ENCODE data around the gene ITIH2.

Gene ITIH2

GRCh38 chr10:7722927-7723529 lies 19.9 kb downstream of the ITIH2 start:
- no peak overlapping the region for H3K18ac ChIP-seq (ENCODE audit: low read length)
- no peak overlapping the region for H3K4me2 ChIP-seq (ENCODE audit: low read length)
- H2AK5ac ChIP-seq (ENCODE audit: low read length): no peak overlapping the region
- H3K36me3 ChIP-seq (ENCODE audit: control insufficient read depth in 1 of 2, insufficient read depth in 2 of 2, low read length in 2 of 2): no peaks in the 10 kb centered on the region
- no peak overlapping the region for H3K14ac ChIP-seq (ENCODE audit: low read length)
- no peak overlapping the region for H2BK5ac ChIP-seq (ENCODE audit: low read depth, low read length, poor library complexity)
- H4K12ac ChIP-seq (ENCODE audit: low read depth, low read length): no peak overlapping the region
- H4K8ac ChIP-seq (ENCODE audit: low read depth, low read length): no peak overlapping the region
- no peak overlapping the region for H2AFZ ChIP-seq (ENCODE audit: insufficient read depth, low read length, poor library complexity)
- no peak overlapping the region for H3K4me3 ChIP-seq (ENCODE audit: low read depth, low read length)
- no peaks in the 10 kb centered on the region for H3K27me3 ChIP-seq (ENCODE audit: insufficient read depth, low read length)
- H3K79me2 ChIP-seq (ENCODE audit: control insufficient read depth, insufficient read depth, low read length, poor library complexity): no peaks in the 10 kb centered on the region
- peaks cover 4% of the 10 kb centered on the region for H3K9me3 ChIP-seq (ENCODE audit: insufficient read depth, low read depth, low read length)
- H2BK120ac ChIP-seq (ENCODE audit: insufficient read depth, low read length, poor library complexity): no peak overlapping the region
- DNase-seq: no peak
- no peak overlapping the region for H3K23ac ChIP-seq (ENCODE audit: low read length)
- no peak overlapping the region for H4K91ac ChIP-seq (ENCODE audit: low read depth, low read length)
- no peak overlapping the region for H3K9ac ChIP-seq (ENCODE audit: low read length)
- H2BK12ac ChIP-seq (ENCODE audit: low read length): no peak overlapping the region
- H3K4ac ChIP-seq (ENCODE audit: low read depth, low read length): no peak overlapping the region
- no peaks in the 10 kb centered on the region for H3K79me1 ChIP-seq (ENCODE audit: low read length)
- H3K27ac ChIP-seq (ENCODE audit: low read depth, low read length): no peak overlapping the region
- WGBS (ENCODE audit: extremely low coverage, insufficient coverage, insufficient read length): 97% methylated on average over 4 of the region's 18 CpGs
- no peaks in the 10 kb centered on the region for H3K4me1 ChIP-seq (ENCODE audit: control insufficient read depth in 1 of 2, insufficient read depth in 2 of 2, low read length in 2 of 2)

GRCh38 chr10:7734821-7735220 lies 31.7 kb downstream of the ITIH2 start:
- no peak overlapping the region for H2BK12ac ChIP-seq (ENCODE audit: low read length)
- H2BK5ac ChIP-seq (ENCODE audit: low read depth, low read length, poor library complexity): no peak overlapping the region
- no peaks in the 10 kb centered on the region for H3K27me3 ChIP-seq (ENCODE audit: insufficient read depth, low read length)
- H2AK5ac ChIP-seq (ENCODE audit: low read length): no peak overlapping the region
- H3K9me3 ChIP-seq (ENCODE audit: insufficient read depth, low read depth, low read length): no peaks in the 10 kb centered on the region
- H2BK120ac ChIP-seq (ENCODE audit: insufficient read depth, low read length, poor library complexity): no peak overlapping the region
- no peak overlapping the region for H3K4me3 ChIP-seq (ENCODE audit: low read depth, low read length)
- WGBS (ENCODE audit: extremely low coverage, insufficient coverage, insufficient read length): no CpG with 5 or more reads among the region's 13 CpGs
- H4K12ac ChIP-seq (ENCODE audit: low read depth, low read length): no peak overlapping the region
- no peak overlapping the region for H3K9ac ChIP-seq (ENCODE audit: low read length)
- H3K4me2 ChIP-seq (ENCODE audit: low read length): no peak overlapping the region
- no peak overlapping the region for H3K18ac ChIP-seq (ENCODE audit: low read length)
- H3K4me1 ChIP-seq (ENCODE audit: control insufficient read depth in 1 of 2, insufficient read depth in 2 of 2, low read length in 2 of 2): no peaks in the 10 kb centered on the region
- H3K23ac ChIP-seq (ENCODE audit: low read length): no peak overlapping the region
- no peak overlapping the region for H4K8ac ChIP-seq (ENCODE audit: low read depth, low read length)
- no peaks in the 10 kb centered on the region for H3K79me2 ChIP-seq (ENCODE audit: control insufficient read depth, insufficient read depth, low read length, poor library complexity)
- no peak overlapping the region for H3K27ac ChIP-seq (ENCODE audit: low read depth, low read length)
- no peak overlapping the region for H2AFZ ChIP-seq (ENCODE audit: insufficient read depth, low read length, poor library complexity)
- no peak overlapping the region for H4K91ac ChIP-seq (ENCODE audit: low read depth, low read length)
- no peak for DNase-seq
- no peak overlapping the region for H3K4ac ChIP-seq (ENCODE audit: low read depth, low read length)
- no peaks in the 10 kb centered on the region for H3K79me1 ChIP-seq (ENCODE audit: low read length)
- H3K36me3 ChIP-seq (ENCODE audit: control insufficient read depth in 1 of 2, insufficient read depth in 2 of 2, low read length in 2 of 2): no peaks in the 10 kb centered on the region
- no peak overlapping the region for H3K14ac ChIP-seq (ENCODE audit: low read length)

DNA sequence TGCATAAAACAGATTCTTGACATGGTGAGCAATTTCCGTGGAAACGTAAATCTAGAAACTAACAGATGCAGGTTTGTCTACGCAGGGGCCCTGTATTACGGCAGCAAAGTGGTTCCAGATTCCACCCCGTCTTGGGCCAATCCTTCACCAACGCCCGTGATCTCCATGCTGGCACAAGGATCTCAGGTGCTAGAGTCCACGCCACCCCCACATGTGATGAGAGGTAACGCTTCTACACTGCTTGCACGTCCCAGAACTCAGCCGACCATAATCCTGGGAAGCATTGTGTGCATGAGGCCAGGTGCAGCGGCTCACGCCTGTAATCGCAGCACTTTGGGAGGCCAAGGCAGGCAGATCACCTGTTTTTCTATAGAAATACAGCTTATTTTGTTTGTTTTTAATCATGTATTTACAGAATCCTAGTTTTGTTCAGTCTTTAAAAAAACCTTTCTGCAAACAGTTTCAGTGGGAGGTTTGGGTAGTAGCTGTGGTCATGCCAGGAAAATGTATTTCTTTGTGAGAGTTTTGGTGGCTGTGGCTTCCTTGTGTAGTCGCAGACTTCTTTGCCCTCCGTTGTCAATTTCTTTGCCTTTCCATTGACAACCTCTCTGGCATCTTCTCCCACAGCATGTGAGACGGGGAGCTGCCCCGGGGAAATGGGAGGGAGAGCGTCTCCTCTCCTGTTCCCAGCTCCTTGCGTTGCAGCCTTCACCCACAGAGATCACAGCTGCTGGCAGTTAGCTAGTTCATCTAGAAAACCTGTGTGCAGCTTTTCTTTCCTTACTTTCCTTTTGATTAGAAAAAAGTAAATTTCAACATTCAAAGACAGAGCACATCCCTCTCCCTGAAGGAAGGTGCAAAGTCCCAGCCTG lies 35.7 kb downstream of the ITIH2 start:
- H4K12ac ChIP-seq (ENCODE audit: low read depth, low read length): no peak overlapping the region
- no peaks in the 10 kb centered on the region for H3K79me2 ChIP-seq (ENCODE audit: control insufficient read depth, insufficient read depth, low read length, poor library complexity)
- no peak overlapping the region for H2AK5ac ChIP-seq (ENCODE audit: low read length)
- H3K27ac ChIP-seq (ENCODE audit: low read depth, low read length): no peak overlapping the region
- no peaks in the 10 kb centered on the region for H3K79me1 ChIP-seq (ENCODE audit: low read length)
- no peak overlapping the region for H2BK5ac ChIP-seq (ENCODE audit: low read depth, low read length, poor library complexity)
- H2AFZ ChIP-seq (ENCODE audit: insufficient read depth, low read length, poor library complexity): no peak overlapping the region
- H3K14ac ChIP-seq (ENCODE audit: low read length): no peak overlapping the region
- no peak overlapping the region for H3K4ac ChIP-seq (ENCODE audit: low read depth, low read length)
- WGBS (ENCODE audit: extremely low coverage, insufficient coverage, insufficient read length): no CpG with 5 or more reads among the region's 20 CpGs
- DNase-seq: no peak
- no peak overlapping the region for H3K4me2 ChIP-seq (ENCODE audit: low read length)
- H2BK12ac ChIP-seq (ENCODE audit: low read length): no peak overlapping the region
- no peak overlapping the region for H4K91ac ChIP-seq (ENCODE audit: low read depth, low read length)
- H3K9ac ChIP-seq (ENCODE audit: low read length): no peak overlapping the region
- H2BK120ac ChIP-seq (ENCODE audit: insufficient read depth, low read length, poor library complexity): no peak overlapping the region
- no peak overlapping the region for H3K18ac ChIP-seq (ENCODE audit: low read length)
- H3K27me3 ChIP-seq (ENCODE audit: insufficient read depth, low read length): no peaks in the 10 kb centered on the region
- H3K23ac ChIP-seq (ENCODE audit: low read length): no peak overlapping the region
- H3K9me3 ChIP-seq (ENCODE audit: insufficient read depth, low read depth, low read length): no peaks in the 10 kb centered on the region
- H3K4me1 ChIP-seq (ENCODE audit: control insufficient read depth in 1 of 2, insufficient read depth in 2 of 2, low read length in 2 of 2): no peaks in the 10 kb centered on the region
- H4K8ac ChIP-seq (ENCODE audit: low read depth, low read length): no peak overlapping the region
- no peaks in the 10 kb centered on the region for H3K36me3 ChIP-seq (ENCODE audit: control insufficient read depth in 1 of 2, insufficient read depth in 2 of 2, low read length in 2 of 2)
- H3K4me3 ChIP-seq (ENCODE audit: low read depth, low read length): no peak overlapping the region

DNA sequence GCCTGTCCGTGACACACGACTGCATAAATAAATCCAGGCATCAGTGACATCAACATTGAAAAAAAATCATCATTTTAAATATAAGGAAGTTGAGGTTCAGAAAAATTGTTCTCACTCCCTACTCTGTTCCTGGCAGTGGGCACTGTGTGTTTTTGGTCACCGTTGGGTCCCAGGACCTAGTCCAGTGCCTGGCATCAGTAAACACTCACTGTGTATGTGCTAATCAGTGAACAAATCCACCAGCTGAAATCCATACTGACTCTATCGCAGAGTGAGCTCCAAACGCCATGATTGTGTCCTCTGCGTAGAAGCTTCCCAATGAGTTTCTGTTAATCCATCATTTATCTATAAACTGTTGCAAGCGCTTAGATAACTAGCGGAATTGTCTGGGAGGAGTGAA lies 41.2 kb downstream of the ITIH2 start:
- Histone ChIP-seq H3K27ac (ENCODE audit: low read depth, low read length) (no peak overlapping the region), H3K4me3 (ENCODE audit: low read depth, low read length) (no peak overlapping the region), H4K8ac (ENCODE audit: low read depth, low read length) (no peak overlapping the region), H2AK5ac (ENCODE audit: low read length) (no peak overlapping the region), H3K14ac (ENCODE audit: low read length) (no peak overlapping the region), H2AFZ (ENCODE audit: insufficient read depth, low read length, poor library complexity) (no peak overlapping the region), H4K12ac (ENCODE audit: low read depth, low read length) (no peak overlapping the region), H3K27me3 (ENCODE audit: insufficient read depth, low read length) (no peaks in the 10 kb centered on the region), H3K4me2 (ENCODE audit: low read length) (no peak overlapping the region), H3K79me1 (ENCODE audit: low read length) (no peaks in the 10 kb centered on the region), H2BK120ac (ENCODE audit: insufficient read depth, low read length, poor library complexity) (no peak overlapping the region), H3K18ac (ENCODE audit: low read length) (no peak overlapping the region), H4K91ac (ENCODE audit: low read depth, low read length) (no peak overlapping the region), H3K9me3 (ENCODE audit: insufficient read depth, low read depth, low read length) (peaks cover 1% of the 10 kb centered on the region), H2BK12ac (ENCODE audit: low read length) (no peak overlapping the region), H3K36me3 (ENCODE audit: control insufficient read depth in 1 of 2, insufficient read depth in 2 of 2, low read length in 2 of 2) (no peaks in the 10 kb centered on the region), H2BK5ac (ENCODE audit: low read depth, low read length, poor library complexity) (no peak overlapping the region), H3K4ac (ENCODE audit: low read depth, low read length) (no peak overlapping the region), H3K23ac (ENCODE audit: low read length) (no peak overlapping the region), H3K9ac (ENCODE audit: low read length) (no peak overlapping the region), H3K79me2 (ENCODE audit: control insufficient read depth, insufficient read depth, low read length, poor library complexity) (no peaks in the 10 kb centered on the region), H3K4me1 (ENCODE audit: control insufficient read depth in 1 of 2, insufficient read depth in 2 of 2, low read length in 2 of 2) (no peaks in the 10 kb centered on the region)
- WGBS (ENCODE audit: extremely low coverage, insufficient coverage, insufficient read length): no CpG with 5 or more reads among the region's 8 CpGs
- no peak for DNase-seq
